Bone marrow (tissue), 2 donors: Measurements from ENCODE around the gene RAX2.
A peak's percentile ranks its signal among the peaks of the same experiment; 100 is the strongest.

Experiments used
- DNase-seq, 2 donors: peaks; one replicate each; lab custom pipeline; 2025; lab: John Stamatoyannopoulos, UW

RAX2 gene

DNA sequence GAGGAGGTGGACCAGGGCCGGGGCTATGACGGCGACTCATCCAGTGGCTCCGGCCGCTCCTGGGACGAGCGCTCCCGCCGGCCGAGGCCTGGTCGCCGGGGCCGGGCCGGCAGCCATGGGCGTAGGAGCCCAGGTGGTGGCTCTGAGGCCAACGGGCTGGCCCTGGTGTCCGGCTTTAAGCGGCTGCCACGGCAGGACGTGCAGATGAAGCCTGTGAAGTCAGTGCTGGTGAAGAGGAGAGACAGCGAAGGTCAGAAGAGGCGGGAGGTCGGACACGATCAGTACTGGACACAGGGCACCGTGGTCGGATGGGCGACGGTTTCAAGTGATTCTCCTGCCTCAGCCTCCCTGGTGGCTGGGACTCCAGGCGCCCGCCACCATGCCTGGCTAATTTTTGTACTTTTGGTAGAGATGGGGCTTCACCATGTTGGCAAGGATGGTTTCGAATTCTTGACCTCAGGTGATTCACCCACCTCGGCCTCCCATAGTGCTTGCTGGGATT is 41.5 kb downstream of the RAX2 start:
- no peak for DNase-seq

DNA sequence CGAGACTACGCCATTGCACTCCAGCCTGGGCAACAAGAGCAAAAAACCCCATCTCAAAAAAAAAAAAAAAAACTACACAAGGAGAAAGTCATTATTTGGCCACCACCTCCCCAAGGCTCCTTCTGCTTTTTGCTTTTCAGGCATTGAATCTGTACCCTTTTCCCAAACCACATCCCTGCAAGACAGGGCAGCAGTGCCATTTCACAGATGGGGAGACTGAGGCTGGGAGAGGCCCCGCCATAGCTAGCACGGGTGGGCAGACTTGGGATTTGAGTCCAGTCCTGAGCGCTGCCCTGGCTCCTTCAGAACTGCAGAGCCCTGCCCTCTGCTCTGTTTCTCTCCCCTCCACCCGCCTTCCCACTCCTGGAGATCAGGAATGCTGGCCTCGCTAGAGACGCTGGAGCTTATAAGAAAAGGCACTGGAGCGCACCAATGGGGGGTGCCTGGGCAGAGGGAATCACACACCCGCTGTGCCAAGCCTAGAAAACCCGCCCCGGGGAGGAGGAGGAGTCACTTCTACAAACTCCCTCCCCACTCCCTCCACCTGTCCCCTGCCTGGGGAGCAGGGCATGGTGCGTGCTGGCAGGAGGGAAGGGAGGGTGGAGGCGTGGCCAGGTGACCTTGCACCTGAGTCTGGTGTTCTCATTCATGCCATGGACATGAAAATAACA is 46.3 kb downstream of the RAX2 start:
- DNase-seq: no peak

DNA sequence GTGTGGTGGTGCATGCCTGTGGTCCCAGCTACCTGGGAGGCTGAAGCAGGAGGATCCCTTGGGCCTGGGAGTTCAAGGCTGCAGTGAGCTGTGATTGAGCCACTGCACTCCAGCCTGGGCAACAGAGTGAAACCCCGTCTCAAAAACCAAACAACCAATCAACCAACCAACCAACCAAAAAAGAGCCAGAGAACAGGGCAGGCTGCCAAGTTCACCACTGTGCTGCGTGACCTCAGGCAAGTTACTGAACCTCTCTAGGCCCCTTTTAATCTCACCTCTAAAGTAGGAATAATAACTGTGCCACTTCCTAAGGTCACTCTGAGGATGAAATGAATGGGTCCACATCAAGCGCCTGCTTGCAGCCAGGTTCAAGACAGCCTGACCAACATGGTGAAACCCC is 46.9 kb downstream of the RAX2 start:
- DNase-seq: no peak

DNA sequence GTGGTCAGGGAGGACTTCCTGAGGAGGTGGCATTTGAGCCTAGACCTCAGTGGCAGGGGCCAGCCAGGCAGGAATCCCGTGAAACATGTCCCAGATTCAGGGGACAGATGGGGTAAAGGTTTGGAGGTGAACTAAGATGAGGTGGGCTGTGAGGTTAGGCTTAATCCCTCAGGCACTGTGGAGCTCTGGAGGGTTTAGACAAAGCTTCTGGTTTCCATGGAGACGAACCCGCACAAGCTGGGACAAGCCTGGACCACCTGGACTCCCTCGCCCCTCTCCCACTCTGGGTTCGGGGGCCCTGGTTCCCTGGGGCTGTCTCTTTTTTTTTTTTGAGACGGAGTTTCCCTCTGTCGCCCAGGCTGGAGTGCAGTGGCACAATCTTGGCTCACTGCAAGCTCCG is 48.1 kb downstream of the RAX2 start:
- no peak for DNase-seq

DNA sequence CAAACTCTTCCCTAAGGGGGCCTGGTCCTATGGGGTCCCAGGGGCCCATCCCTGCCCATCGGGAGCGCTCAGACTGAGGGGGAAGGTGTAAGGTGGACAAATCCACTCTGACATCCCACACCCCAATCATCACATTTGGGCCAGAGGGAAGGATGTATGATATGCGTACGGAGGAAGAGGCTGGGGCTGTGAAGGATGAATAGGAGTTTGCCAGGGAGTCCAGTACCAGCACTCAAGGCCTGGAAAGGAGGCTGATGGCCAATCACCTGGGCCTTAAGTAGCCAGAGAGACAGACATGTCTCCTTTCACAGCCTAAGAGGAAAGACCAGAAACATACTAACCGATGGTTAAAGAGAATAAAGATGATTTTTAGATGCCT is 48.9 kb downstream of the RAX2 start:
- DNase-seq: no peak

DNA sequence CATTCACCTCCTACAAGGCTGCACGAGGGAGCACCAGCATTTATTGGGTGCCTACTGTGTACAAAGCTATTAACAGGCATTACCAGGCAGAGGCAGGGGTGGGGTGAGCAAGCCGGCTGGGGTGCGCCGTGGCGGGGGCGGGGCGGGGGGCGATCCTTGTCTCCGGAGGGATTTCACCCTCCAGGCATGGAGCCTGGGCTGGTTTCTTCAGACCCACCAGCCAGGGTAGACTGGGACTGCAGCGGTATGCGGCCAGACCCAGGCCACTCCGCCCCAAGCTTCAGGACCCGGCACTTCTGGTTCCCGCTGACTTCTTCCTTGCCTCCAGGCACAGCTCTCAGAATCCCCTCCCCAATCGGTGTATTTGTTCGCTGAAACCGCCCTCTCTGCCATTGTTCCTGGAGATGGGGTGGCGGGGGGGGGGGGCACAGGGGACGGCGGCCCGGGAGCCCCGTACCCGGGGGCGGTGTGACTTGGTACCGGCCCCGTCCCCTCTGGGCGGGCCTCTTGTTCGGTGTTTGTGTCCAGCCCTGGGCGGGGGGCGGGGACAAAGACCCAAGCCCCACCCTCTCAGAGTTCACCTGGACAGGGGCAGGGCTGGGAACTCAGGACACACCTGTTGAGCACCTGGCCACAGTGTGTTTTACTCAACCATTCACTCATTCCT is 49.5 kb downstream of the RAX2 start:
- no peak for DNase-seq

DNA sequence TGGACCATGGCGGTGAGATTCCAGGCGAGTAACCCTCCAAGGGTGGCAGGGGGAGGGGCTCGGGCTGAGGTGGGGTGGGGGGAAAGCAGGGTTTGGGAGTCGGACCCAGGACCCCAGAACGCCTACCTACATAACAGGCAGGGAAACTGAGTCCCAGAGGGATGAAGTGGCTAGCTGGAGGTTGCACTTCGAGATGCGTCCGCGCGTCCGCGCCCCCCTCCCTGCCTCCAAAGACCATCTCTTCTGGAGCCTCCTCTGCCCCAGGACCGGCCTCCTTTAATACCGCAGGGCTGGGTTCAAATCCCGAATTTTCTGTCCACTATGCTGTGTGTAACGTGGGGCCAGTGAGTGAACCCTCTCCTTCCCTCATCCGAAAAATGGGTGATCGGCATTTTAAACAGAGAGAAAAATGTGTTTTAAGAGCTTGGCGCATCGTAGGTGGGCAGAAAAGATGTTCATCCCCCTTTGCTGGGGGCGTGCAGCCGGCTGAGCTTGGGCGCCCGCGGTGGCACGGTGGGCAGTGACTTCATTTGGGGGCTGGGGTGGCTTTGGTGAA is 50.1 kb downstream of the RAX2 start:
- no peak for DNase-seq

DNA sequence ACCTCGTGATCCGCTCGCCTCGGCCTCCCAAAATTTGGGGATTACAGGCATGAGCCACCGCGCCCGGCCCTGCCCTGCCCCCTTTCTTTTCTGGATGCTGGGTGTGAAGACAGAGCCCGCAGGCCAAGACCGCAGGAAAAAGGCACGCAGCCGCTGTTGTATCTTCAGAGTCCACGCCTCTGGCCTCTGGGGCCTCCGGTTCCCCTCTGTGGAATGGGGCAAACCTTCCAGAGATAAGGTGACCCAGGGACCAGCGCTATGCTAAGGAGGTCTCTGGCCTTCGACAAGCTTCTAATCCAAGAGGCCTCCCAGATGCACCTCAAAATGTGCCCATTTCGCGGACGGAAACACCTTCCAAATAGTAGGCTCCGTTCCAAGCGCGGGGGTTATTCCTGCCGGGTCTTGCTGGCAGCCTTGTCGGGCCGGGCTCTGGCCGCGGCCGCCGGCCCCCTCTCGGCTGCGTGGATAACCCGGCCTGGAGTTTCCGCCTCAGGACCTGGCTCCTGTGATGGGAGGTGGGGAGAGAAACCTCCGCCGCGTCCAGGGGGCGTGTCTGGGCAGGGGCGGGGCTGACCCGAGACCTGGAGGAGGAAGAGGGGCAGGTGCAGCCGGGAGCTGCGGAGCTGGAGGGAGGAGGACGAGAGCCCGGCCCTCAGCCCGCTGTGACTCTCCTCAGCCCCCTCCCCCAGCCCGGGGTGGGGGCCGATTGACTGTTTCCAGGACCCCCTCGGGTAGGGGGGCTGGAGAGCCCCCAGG is 50.7 kb downstream of the RAX2 start:
- DNase-seq: peak; percentile 10 to 35

DNA sequence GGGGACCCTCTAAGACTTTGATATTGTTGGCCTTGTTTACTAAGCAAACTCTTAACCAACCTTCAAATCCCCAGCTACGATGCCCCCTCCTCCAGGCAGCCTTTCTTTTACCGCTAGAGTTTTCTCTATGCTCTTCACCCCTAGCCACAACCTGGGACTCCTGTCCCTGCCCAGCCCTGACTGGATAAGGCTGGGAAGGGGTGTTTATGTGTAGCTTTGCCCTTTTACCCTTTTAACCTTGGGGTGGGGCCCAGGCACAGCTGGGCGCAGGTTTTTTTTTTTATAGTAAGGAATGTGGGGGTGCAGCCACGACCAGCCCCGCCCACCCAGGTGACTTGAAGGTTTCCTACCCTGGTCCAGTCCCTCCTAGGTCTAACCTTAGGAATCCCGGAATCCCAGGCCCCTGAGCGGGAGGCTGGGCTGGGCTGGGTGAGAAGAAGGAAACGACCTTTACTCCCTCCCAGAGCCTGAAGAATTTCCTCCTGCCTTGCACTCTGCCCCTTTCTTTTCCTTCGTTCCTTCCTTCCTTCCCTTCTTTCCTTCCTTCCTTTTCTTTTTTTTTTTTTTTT is 51.6 kb downstream of the RAX2 start:
- DNase-seq: no peak

DNA sequence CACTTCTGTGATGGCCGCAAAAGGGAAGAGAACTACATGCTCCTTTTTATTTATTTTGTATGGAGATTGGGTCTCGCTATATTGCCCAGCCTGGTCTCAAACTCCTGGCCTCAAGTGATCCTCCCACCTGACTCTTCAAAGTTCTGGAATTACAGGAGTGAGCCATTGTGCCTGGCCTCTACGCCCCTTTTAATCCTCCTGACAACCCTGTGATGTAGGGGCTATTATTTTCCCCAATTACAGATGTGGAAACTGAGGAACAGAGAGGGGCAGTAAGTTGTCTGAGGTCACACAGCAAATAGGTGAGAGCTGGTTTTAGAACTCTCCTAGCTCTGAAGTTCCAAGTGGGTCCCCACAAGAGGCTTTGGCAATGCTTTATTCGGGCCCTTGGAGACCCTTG is 52.2 kb downstream of the RAX2 start:
- DNase-seq: no peak
